Psoas muscle (tissue), 8 donors: ENCODE data around the gene DOCK1. TPM values are rescaled to one million over a fixed set of nuclear protein-coding genes. Genes with fewer than 3 reads are reported as not detected.

Experiments used
- ATAC-seq, 4 donors: fragments of 200-7000 bp; cut with Tn5 transposase; one replicate each; pipeline ENCODE4 v1.9.1; 2020; ENCODE audit warnings: moderate library complexity in 3 of 4, mild to moderate bottlenecking in 2 of 4
- DNase-seq, 2 donors: peaks; one replicate each; pipeline ENCODE4 v3.0.0-alpha.2; 2020
- H3K27ac ChIP-seq: fragments of 200-600 bp; one replicate; pipeline ENCODE4 v1.8.0; 2022
- H3K27me3 ChIP-seq, 3 donors: fragments of 200-600 bp in 1 of 3; one replicate each; pipeline versions ENCODE4 v1.6.1 to v1.8.0; 2013 to 2022; ENCODE audit warnings: low read length in 2 of 3, mild to moderate bottlenecking in 2 of 3, moderate library complexity in 1 of 3; ENCODE audit not compliant: insufficient read depth in 3 of 3
- H3K36me3 ChIP-seq, 2 donors: fragments of 200-600 bp in 1 of 2; one replicate each; pipeline versions ENCODE4 v1.6.1 to v1.8.0; 2013 to 2022; ENCODE audit warnings: low read depth in 1 of 2, mild to moderate bottlenecking in 1 of 2, moderate library complexity in 1 of 2; ENCODE audit not compliant: insufficient read depth in 1 of 2
- H3K4me1 ChIP-seq: fragments of 200-600 bp; one replicate; pipeline ENCODE4 v1.8.0; 2022
- H3K4me3 ChIP-seq: fragments of 200-600 bp; one replicate; pipeline ENCODE4 v1.8.0; 2022; ENCODE audit warnings: mild to moderate bottlenecking
- H3K9me3 ChIP-seq: fragments of 200-600 bp; one replicate; pipeline ENCODE4 v1.8.0; 2022
- WGBS, 3 donors: extraction: QIAGEN DNeasy Blood & Tissue Kit; methylation state at CpG; one replicate each; pipeline versions ENCODE4 v1.1.6 to v1.1.7; 2013; 5-methylcytosine and 5-hydroxymethylcytosine counted together
- intact Hi-C, 2 donors: fragments of 100-400 bp; cut with DNase I; formaldehyde crosslinking; loops; one replicate each; pipeline versions ENCODE4 v1.11.0 to v1.14.2; 2022
- polyA plus RNA-seq, 3 donors: library from polyadenylated mRNA; stranded (reverse); fragments of 200-250 nt; gene quantifications; one replicate each; pipeline ENCODE4 v1.2.3, GENCODE V29; 2013
- total RNA-seq, 4 donors: library from RNA; stranded (reverse); fragmentation: NEBNext Ultra II Directional in 2 of 4; extraction: Animal tissue kit (Norgen Biotek cat#: 25700) in 2 of 4; gene quantifications; one replicate each; pipeline versions ENCODE4 v1.2.1 to v1.2.4, GENCODE V29; 2021 to 2023
- TF ChIP-seq, protein P1 (sequence below): fragments of 200-600 bp; IDR thresholded peaks from one replicate; pipeline ENCODE4 v1.8.0; 2022; ENCODE audit warnings: antibody characterized with exemption
- donor health status: healthy with polysubstance abuse.
- donor health status: DM: no; HTN: no; CAD: no; lungs with moderate emphysema.
- donor health status: Bipolar disorder and iron deficiency.
- donor health status: healthy.
- donor health status: DM: yes; HTN: yes; CAD: no.
- donor health status: DM: no; HTN: no; CAD: no.
- donor health status: DM: no; HTN: no; CAD: no.
- donor health status: DM: yes; HTN: yes; CAD: no.

DOCK1 gene
- total and polyA plus RNA-seq, 7 donors = 2.1 to 11.3 (median 5.4) TPM

DNA sequence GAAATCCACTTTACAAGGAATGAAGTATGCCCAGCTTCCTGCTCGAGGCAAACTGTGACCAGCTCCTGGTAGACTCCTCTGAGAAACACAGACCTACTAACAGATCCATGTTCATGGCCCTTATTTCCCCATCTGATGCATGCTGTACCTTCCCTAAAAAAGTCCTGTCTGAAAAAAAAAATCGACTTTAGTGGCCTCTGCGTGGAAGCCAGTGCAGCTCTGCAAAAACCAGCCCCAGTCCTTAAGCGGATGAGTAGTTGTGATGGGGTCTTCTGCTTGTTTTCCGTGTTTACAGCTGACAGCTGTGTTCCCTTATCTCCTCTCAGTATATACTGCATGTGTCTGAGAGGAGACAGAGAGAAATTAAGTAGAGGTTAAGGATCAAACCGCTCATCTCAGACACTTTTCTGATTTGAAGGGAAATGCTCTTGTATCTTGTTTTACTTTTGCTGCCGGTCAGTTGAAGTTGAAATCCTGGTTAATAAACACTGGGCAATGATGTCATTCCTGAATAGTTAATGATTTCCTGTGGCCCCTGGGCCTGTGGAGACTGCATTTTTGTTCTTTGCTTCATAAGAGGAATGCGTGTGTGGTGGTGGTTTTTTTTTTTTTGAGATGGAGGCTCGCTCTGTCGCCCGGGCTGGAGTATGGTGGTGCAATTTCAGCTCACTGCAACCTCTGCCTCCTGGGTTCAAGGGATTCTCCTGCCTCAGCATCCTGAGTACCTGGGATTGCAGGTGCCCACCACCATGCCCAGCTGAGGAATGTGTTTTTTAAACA lies 67.6 kb downstream of the DOCK1 start:
- Histone ChIP-seq H3K36me3 (no peaks in the 10 kb centered on the region), H3K27me3 (no peaks in the 10 kb centered on the region), H3K27ac (no peak overlapping the region), H3K4me1 (no peaks in the 10 kb centered on the region), H3K4me3 (no peak overlapping the region), H3K9me3 (no peaks in the 10 kb centered on the region)
- 60 to 73% (median 66%) methylated on average over 11 of the region's 11 CpGs for WGBS, 3 donors
- intact Hi-C loops = no loop called here
- no peak for DNase-seq
- TF ChIP-seq, protein P1, sequence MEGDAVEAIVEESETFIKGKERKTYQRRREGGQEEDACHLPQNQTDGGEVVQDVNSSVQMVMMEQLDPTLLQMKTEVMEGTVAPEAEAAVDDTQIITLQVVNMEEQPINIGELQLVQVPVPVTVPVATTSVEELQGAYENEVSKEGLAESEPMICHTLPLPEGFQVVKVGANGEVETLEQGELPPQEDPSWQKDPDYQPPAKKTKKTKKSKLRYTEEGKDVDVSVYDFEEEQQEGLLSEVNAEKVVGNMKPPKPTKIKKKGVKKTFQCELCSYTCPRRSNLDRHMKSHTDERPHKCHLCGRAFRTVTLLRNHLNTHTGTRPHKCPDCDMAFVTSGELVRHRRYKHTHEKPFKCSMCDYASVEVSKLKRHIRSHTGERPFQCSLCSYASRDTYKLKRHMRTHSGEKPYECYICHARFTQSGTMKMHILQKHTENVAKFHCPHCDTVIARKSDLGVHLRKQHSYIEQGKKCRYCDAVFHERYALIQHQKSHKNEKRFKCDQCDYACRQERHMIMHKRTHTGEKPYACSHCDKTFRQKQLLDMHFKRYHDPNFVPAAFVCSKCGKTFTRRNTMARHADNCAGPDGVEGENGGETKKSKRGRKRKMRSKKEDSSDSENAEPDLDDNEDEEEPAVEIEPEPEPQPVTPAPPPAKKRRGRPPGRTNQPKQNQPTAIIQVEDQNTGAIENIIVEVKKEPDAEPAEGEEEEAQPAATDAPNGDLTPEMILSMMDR = no peak
- no peak for ATAC-seq

DNA sequence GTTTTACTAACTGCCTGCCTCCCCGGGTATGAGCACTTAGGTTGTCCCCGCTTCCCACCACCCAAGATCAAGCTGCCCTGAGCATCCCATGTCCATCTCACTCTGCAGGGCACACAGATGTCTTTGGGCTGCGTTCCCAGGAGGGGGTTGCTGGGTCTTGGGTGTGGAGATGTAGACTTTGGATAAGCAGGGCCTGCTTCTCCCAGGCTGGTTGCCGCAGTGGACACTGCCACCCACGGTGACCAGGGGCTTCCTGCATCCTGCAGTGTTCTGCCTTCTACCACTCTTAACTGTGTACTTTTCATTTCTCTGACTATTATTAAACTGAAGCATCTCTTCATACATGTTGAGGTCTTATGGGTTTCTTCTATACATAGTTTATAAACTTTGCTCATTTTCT lies 70.0 kb downstream of the DOCK1 start:
- Histone ChIP-seq H3K4me3 (no peak overlapping the region), H3K4me1 (no peaks in the 10 kb centered on the region), H3K36me3 (no peaks in the 10 kb centered on the region), H3K27me3 (no peaks in the 10 kb centered on the region), H3K27ac (no peak overlapping the region), H3K9me3 (no peaks in the 10 kb centered on the region)
- TF ChIP-seq, protein P1 = no peak
- ATAC-seq = no peak
- DNase-seq = no peak
- 92 to 93% (median 93%) methylated on average over 5 of the region's 5 CpGs for WGBS, 3 donors
- intact Hi-C loops = no loop called here

DNA sequence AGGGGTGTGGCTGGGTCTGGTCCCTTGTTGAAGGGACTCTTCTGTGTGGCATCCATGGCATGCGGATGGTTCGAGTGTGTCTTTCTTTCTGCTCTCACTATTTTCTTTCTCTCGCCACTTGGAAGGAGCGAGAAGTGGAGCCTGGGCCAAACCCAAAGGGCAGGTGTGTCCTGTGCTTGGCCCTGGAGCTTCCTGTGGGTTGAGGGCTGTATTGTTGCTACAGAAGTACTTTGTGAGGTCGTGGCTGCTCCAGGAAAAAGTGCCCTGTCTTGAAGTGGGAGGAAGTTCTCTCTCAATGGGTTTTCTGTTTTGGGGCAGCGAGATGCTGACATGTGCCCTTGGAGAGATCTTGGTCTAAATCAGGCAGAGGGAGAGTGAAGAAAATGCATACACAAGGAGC lies 72.0 kb downstream of the DOCK1 start:
- Histone ChIP-seq H3K27me3 (no peaks in the 10 kb centered on the region), H3K9me3 (no peaks in the 10 kb centered on the region), H3K36me3 (no peaks in the 10 kb centered on the region), H3K4me1 (no peaks in the 10 kb centered on the region), H3K4me3 (no peak overlapping the region), H3K27ac (no peak overlapping the region)
- DNase-seq (no peak), ATAC-seq (no peak)
- 66 to 78% (median 78%) methylated on average over 6 of the region's 6 CpGs for WGBS, 3 donors
- intact Hi-C loops = no loop called here
- TF ChIP-seq, protein P1 = no peak

DNA sequence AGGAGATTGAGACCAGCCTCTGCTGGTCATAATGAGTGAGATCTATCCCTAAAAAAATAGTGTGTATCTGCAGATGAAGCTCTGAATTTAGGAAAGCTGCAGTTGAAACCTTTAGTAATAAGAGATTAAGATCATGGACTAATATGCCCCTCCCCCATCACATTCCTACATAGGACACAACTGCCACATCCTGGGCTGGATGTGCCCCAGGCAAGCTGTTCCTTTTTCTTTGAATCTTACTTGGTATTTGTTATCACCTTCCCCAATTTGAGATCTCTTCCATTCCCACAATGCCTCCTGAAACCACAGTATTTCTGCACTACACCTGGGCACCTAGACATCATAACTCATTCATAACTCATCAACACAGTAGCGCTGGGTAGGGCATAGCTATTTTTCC lies 74.1 kb downstream of the DOCK1 start:
- Histone ChIP-seq H3K27me3 (no peaks in the 10 kb centered on the region), H3K36me3 (no peaks in the 10 kb centered on the region), H3K27ac (no peak overlapping the region), H3K9me3 (no peaks in the 10 kb centered on the region), H3K4me3 (no peak overlapping the region), H3K4me1 (no peaks in the 10 kb centered on the region)
- no peak for ATAC-seq
- intact Hi-C loops = no loop called here
- DNase-seq = no peak
- 91 to 100% (median 100%) methylated on average over 1 of the region's 1 CpG for WGBS, 3 donors
- TF ChIP-seq, protein P1 = no peak

DNA sequence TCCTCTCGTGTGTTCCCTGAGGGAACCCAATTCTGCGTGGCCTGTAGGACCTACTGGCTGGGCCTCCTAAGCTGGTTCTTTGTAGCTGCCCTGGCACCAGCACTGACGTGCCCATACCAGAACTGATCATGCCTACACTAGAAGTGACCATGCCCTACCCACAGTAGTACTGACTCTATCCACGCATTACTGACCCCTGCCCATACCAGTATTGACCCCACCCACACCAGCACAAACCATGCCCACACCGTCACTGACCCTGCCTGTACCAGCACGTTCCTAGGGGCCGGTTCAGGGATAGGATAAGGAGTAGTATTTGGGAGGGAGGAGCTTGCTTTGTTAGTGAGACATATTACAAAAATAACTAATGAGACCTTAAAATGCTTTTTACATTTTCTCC lies 88.0 kb downstream of the DOCK1 start:
- H3K4me3 ChIP-seq = no peak overlapping the region
- no peak for ATAC-seq
- no peak for DNase-seq
- H3K9me3 ChIP-seq = no peaks in the 10 kb centered on the region
- intact Hi-C loops = no loop called here
- H3K27ac ChIP-seq = no peak overlapping the region
- no peaks in the 10 kb centered on the region for H3K27me3 ChIP-seq
- H3K4me1 ChIP-seq = no peaks in the 10 kb centered on the region
- peaks cover 2 to 12% of the 10 kb centered on the region in 2 donors for H3K36me3 ChIP-seq
- TF ChIP-seq, protein P1 = no peak
- WGBS, 3 donors = 91 to 94% (median 93%) methylated on average over 7 of the region's 7 CpGs
